ENCODE results near the gene KRCC1.

GRCh38 chr2:88048541-88048940 is 7.0 kb downstream of the KRCC1 start:
- TF ChIP-seq CTCF (conservative IDR thresholded peaks at IDR 0.05; ENCODE audit: low read length) = no peak
- TF ChIP-seq EZH2phosphoT487 (IDR thresholded peaks at IDR 0.05; ENCODE audit: borderline replicate concordance) = no peak
